IMR-90 (cell line): ENCODE results near the gene AMPD3.

Experiments used
- MAFK ChIP-seq: IDR thresholded peaks from 2 replicates; pipeline ENCODE4 v1.6.1; 2012; ENCODE audit warnings: low read depth, low read length, improper control_type of control experiment
- MAZ ChIP-seq: IDR thresholded peaks from 2 replicates; pipeline ENCODE4 v1.6.1; 2012; ENCODE audit warnings: low read depth, mild to moderate bottlenecking, low read length, improper control_type of control experiment, moderate library complexity, borderline replicate concordance
- POLR2A ChIP-seq: IDR thresholded peaks from 2 replicates; pipeline ENCODE4 v1.6.1; 2012; ENCODE audit warnings: mild to moderate bottlenecking, low read depth, low read length
- RAD21 ChIP-seq: IDR thresholded peaks from 2 replicates; pipeline ENCODE4 v1.6.1; 2012; ENCODE audit warnings: low read length, improper control_type of control experiment
- RCOR1 ChIP-seq: IDR thresholded peaks from 2 replicates; pipeline ENCODE4 v1.6.1; 2012; ENCODE audit warnings: mild to moderate bottlenecking, low read length, improper control_type of control experiment; ENCODE audit not compliant: insufficient replicate concordance
- SMC3 ChIP-seq: fragments of 150-350 bp; IDR thresholded peaks from 2 replicates; pipeline ENCODE4 v1.6.1; 2016; ENCODE audit warnings: low read depth, mild to moderate bottlenecking, antibody characterized with exemption, low read length, moderate library complexity
- TF ChIP-seq, protein P1 (sequence below): conservative IDR thresholded peaks from 2 replicates; pipeline ENCODE4 v1.5.1; 2012; ENCODE audit warnings: mild to moderate bottlenecking, low read depth, low read length, improper control_type of control experiment
- TF ChIP-seq, protein P2 (sequence below): fragments of 150-350 bp; IDR thresholded peaks from 2 replicates; pipeline ENCODE4 v1.6.1; 2016; ENCODE audit warnings: low read depth, mild to moderate bottlenecking, low read length, moderate library complexity, borderline replicate concordance

DNA sequence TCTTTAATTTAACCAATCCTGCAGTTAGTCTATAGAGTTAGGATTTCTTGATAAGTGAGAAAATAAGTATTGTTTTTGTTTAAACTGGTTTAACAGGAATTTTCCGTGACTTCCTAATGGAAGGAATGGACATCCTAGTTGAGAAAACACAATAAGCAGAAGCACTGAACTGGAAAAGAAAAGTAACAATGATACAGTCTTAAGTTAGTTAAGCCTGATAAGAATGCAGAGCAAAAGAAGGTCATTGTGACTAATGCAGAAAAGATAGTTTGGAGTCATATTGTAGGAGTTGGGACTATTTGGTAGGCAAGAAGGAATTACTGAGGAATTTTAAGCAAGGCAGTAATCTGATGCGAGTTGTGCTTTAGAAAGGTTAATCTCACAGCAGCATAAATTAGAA is 74.2 kb downstream of the AMPD3 start:
- TF ChIP-seq, protein P1, sequence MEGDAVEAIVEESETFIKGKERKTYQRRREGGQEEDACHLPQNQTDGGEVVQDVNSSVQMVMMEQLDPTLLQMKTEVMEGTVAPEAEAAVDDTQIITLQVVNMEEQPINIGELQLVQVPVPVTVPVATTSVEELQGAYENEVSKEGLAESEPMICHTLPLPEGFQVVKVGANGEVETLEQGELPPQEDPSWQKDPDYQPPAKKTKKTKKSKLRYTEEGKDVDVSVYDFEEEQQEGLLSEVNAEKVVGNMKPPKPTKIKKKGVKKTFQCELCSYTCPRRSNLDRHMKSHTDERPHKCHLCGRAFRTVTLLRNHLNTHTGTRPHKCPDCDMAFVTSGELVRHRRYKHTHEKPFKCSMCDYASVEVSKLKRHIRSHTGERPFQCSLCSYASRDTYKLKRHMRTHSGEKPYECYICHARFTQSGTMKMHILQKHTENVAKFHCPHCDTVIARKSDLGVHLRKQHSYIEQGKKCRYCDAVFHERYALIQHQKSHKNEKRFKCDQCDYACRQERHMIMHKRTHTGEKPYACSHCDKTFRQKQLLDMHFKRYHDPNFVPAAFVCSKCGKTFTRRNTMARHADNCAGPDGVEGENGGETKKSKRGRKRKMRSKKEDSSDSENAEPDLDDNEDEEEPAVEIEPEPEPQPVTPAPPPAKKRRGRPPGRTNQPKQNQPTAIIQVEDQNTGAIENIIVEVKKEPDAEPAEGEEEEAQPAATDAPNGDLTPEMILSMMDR = no peak
- TF ChIP-seq MAZ = no peak
- TF ChIP-seq, protein P2, sequence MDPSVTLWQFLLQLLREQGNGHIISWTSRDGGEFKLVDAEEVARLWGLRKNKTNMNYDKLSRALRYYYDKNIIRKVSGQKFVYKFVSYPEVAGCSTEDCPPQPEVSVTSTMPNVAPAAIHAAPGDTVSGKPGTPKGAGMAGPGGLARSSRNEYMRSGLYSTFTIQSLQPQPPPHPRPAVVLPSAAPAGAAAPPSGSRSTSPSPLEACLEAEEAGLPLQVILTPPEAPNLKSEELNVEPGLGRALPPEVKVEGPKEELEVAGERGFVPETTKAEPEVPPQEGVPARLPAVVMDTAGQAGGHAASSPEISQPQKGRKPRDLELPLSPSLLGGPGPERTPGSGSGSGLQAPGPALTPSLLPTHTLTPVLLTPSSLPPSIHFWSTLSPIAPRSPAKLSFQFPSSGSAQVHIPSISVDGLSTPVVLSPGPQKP = no peak
- no peak for TF ChIP-seq RAD21
- no peak for TF ChIP-seq POLR2A
- TF ChIP-seq RCOR1 = no peak
- TF ChIP-seq SMC3 = no peak
- TF ChIP-seq MAFK = no peak
